OCI-LY7 (cell line): ENCODE measurements around the gene FLNB. TPM values are rescaled to one million over a fixed set of nuclear protein-coding genes. Genes with fewer than 3 reads are reported as not detected.

Experiments
- BruUV-seq: library from RNA; stranded (reverse); fragments of 400-500 nt; replicated peaks from 2 replicates; lab custom pipeline; 2021; lab: Mats Ljungman, UMichigan
- CTCF ChIA-PET: fragments of 300-600 bp; sonication (Branson Sonifier 250); formaldehyde crosslinking; loops from one replicate; lab custom pipeline; 2022; ENCODE audit warnings: antibody characterized with exemption; ENCODE audit not compliant: unreplicated experiment; lab: Charles Lee
- POLR2A ChIA-PET: fragments of 300-600 bp; sonication (Branson Sonifier 250); formaldehyde crosslinking; loops from one replicate; lab custom pipeline; 2022; ENCODE audit warnings: antibody characterized with exemption; lab: Charles Lee
- DNase-seq: peaks from one replicate; pipeline ENCODE4 v3.0.0-alpha.2; 2015; ENCODE audit warnings: low spot score
- H2AFZ ChIP-seq: fragments of 200-600 bp; sonication (generic), shearing (Covaris generic); 2 replicates; pipeline ENCODE4 v1.6.1; 2014; ENCODE audit warnings: mild to moderate bottlenecking, antibody characterized with exemption, low read length, moderate library complexity
- H3K27ac ChIP-seq: fragments of 200-600 bp; sonication (generic); 2 replicates; pipeline ENCODE4 v1.5.1; 2014; ENCODE audit warnings: mixed run types, low read depth, mild to moderate bottlenecking, moderate library complexity, low read length, inconsistent platforms; ENCODE audit not compliant: poor library complexity, severe bottlenecking
- H3K36me3 ChIP-seq: fragments of 200-600 bp; sonication (generic); 2 replicates; pipeline ENCODE4 v1.6.1; 2014; ENCODE audit warnings: mild to moderate bottlenecking, antibody characterized with exemption, low read length, moderate library complexity, mixed read lengths; ENCODE audit not compliant: insufficient read depth
- H3K4me1 ChIP-seq: fragments of 200-600 bp; sonication (generic); 2 replicates; pipeline ENCODE4 v1.5.1; 2014; ENCODE audit warnings: mild to moderate bottlenecking, low read length; ENCODE audit not compliant: insufficient read depth, poor library complexity, severe bottlenecking
- H3K4me2 ChIP-seq: fragments of 200-600 bp; sonication (generic); 2 replicates; pipeline ENCODE4 v1.6.1; 2014; ENCODE audit warnings: mild to moderate bottlenecking, low read length
- H3K4me3 ChIP-seq: fragments of 200-600 bp; sonication (generic); 2 replicates; pipeline ENCODE4 v1.5.1; 2014; ENCODE audit warnings: mild to moderate bottlenecking, low read depth, low read length; ENCODE audit not compliant: poor library complexity, severe bottlenecking
- H3K79me2 ChIP-seq: fragments of 200-600 bp; sonication (generic); 2 replicates; pipeline ENCODE4 v1.6.1; 2016; ENCODE audit warnings: low read depth, mild to moderate bottlenecking, low read length, moderate library complexity, mixed read lengths; ENCODE audit not compliant: insufficient read depth
- H3K9me2 ChIP-seq: fragments of 200-600 bp; sonication (generic); 2 replicates; pipeline ENCODE4 v1.6.1; 2016; ENCODE audit warnings: mild to moderate bottlenecking, low read length, mixed read lengths; ENCODE audit not compliant: insufficient read depth
- H3K9me3 ChIP-seq: fragments of 200-600 bp; sonication (generic); 2 replicates; pipeline ENCODE4 v1.6.1; 2014; ENCODE audit warnings: mild to moderate bottlenecking, mixed run types, low read length, mixed read lengths
- H4K20me1 ChIP-seq: fragments of 200-600 bp; sonication (generic); 2 replicates; pipeline ENCODE4 v1.6.1; 2014; ENCODE audit warnings: mild to moderate bottlenecking, antibody characterized with exemption, low read length, moderate library complexity, mixed read lengths; ENCODE audit not compliant: insufficient read depth
- CTCF ChIP-seq: fragments of 200-600 bp; sonication (generic); conservative IDR thresholded peaks from 2 replicates; pipeline ENCODE4 v1.5.1; 2014; ENCODE audit warnings: mild to moderate bottlenecking, antibody characterized with exemption, low read length, moderate library complexity, mixed read lengths
- EZH2phosphoT487 ChIP-seq: fragments of 200-600 bp; sonication (generic); IDR thresholded peaks from 2 replicates; pipeline ENCODE4 v1.6.1; 2018; ENCODE audit warnings: low read depth, borderline replicate concordance, mild to moderate bottlenecking, mixed run types, antibody characterized with exemption, low read length, moderate library complexity, mixed read lengths
- intact Hi-C: fragments of 100-400 bp; cut with micrococcal nuclease; formaldehyde crosslinking; loops from one replicate; pipeline ENCODE4 v1.10.0; 2022; ENCODE audit not compliant: unreplicated experiment
- total RNA-seq, 2 experiments: library from RNA; depleted of rRNA in 1 of 2; stranded (reverse); fragments of >200 nt in 1 of 2; shearing (Covaris generic) in 1 of 2; gene quantifications; 2 replicates each; pipeline ENCODE4 v1.2.3, GENCODE V29; 2014 to 2022

The FLNB gene
- total RNA-seq, 2 experiments from 2014 or later: 29.9 to 39.1 TPM

- intact Hi-C loops: no loop called here
- Histone ChIP-seq H3K4me1 (no peaks in the 10 kb centered on the region), H2AFZ (no peak overlapping the region), H3K36me3 (peaks cover 27% of the 10 kb centered on the region; the same call in 1 of the 2 replicates), H3K79me2 (no peaks in the 10 kb centered on the region), H3K27ac (no peak overlapping the region), H3K4me2 (no peak overlapping the region), H3K9me3 (no peaks in the 10 kb centered on the region), H3K9me2 (no peaks in the 10 kb centered on the region), H3K4me3 (no peak overlapping the region), H4K20me1 (no peaks in the 10 kb centered on the region)
- CTCF ChIA-PET: no interaction called here
- POLR2A ChIA-PET: no interaction called here
- TF ChIP-seq EZH2phosphoT487 (no peak), CTCF (no peak)
- DNase-seq: no peak
- no TSS peak for BruUV-seq
Measured at GRCh38 chr3:58099865-58100264, 91.6 kb downstream of the FLNB start.

GRCh38 chr3:58101499-58102389, 93.5 kb downstream of the FLNB start:
- H3K9me2 ChIP-seq: no peaks in the 10 kb centered on the region
- H3K79me2 ChIP-seq: no peaks in the 10 kb centered on the region
- no peaks in the 10 kb centered on the region for H3K4me1 ChIP-seq
- H4K20me1 ChIP-seq: no peaks in the 10 kb centered on the region
- BruUV-seq: no TSS peak
- H3K9me3 ChIP-seq: no peaks in the 10 kb centered on the region
- H3K4me3 ChIP-seq: no peak overlapping the region
- POLR2A ChIA-PET: interaction anchor here (0.6 kb wide), 1 partner anchor 1913 kb away, joined by 3 read pairs; no protein-coding TSS in a partner anchor
- H2AFZ ChIP-seq: no peak overlapping the region
- no peak overlapping the region for H3K4me2 ChIP-seq
- H3K27ac ChIP-seq: no peak overlapping the region
- intact Hi-C loops: no loop called here
- CTCF ChIA-PET: no interaction called here
- peaks cover 42% of the 10 kb centered on the region; the same call in 1 of the 2 replicates for H3K36me3 ChIP-seq
- TF ChIP-seq EZH2phosphoT487: no peak
- no peak for TF ChIP-seq CTCF
- no peak for DNase-seq

GRCh38 chr3:58102390-58102750, 94.1 kb downstream of the FLNB start:
- H3K27ac ChIP-seq: no peak overlapping the region
- no peak overlapping the region for H3K4me3 ChIP-seq
- H3K79me2 ChIP-seq: no peaks in the 10 kb centered on the region
- POLR2A ChIA-PET: interaction anchor here (0.6 kb wide), 1 partner anchor 1914 kb away, joined by 3 read pairs; no protein-coding TSS in a partner anchor
- no peaks in the 10 kb centered on the region for H3K9me3 ChIP-seq
- peaks cover 44% of the 10 kb centered on the region; the same call in 1 of the 2 replicates for H3K36me3 ChIP-seq
- DNase-seq: no peak
- no peak overlapping the region for H3K4me2 ChIP-seq
- no peaks in the 10 kb centered on the region for H3K4me1 ChIP-seq
- CTCF ChIA-PET: no interaction called here
- H2AFZ ChIP-seq: no peak overlapping the region
- H4K20me1 ChIP-seq: no peaks in the 10 kb centered on the region
- intact Hi-C loops: no loop called here
- no TSS peak for BruUV-seq
- TF ChIP-seq CTCF (no peak), EZH2phosphoT487 (no peak)
- H3K9me2 ChIP-seq: no peaks in the 10 kb centered on the region
